HG03139 (cell line): ENCODE data around the gene SYNGR1.
"Not testable (repeated sequence)": the region's sequence is repeated elsewhere in the genome, so short reads cannot be mapped to it uniquely, and the experiment has no call there.

Source experiments
- ATAC-seq: cut with Tn5 transposase; IDR thresholded peaks from one replicate; pipeline ENCODE4 v1.9.1; 2021; ENCODE audit not compliant: unreplicated experiment

SYNGR1 gene

DNA sequence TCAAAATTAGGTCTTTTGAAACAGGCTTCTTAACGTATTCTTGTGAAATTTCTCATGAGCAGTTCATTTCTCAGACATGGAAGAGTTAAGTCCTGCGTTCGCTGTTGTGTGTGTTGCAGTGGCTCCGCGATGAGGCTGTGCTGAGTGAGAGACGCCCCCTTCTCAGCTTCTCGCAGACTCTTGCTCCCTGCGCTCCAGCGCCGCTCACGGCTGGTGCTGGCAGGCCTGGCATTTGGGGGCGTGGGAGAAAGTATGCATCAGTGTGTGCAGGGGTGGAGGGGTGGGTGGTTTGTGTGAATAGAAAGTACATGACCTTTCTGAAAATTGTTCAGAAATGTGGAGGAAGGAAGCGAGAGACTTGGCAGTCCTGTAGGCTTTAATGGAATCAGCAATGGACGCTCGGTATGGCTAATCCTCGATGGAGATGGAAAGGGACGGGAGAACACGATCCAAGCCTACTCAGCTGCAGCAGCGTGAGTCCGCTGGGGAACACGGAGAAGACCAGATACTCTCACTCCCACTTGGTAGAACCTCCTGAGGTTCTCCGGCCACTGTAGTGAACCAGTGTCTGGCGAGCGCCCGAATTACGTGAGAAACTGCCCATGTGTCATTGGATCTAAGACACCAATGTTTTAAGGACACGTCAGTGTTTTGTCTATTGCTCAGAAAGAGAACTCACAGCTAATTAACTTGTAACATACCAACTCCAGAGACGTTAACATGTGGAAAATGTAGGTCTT lies 55.7 kb downstream of the SYNGR1 start:
- ATAC-seq: no peak

DNA sequence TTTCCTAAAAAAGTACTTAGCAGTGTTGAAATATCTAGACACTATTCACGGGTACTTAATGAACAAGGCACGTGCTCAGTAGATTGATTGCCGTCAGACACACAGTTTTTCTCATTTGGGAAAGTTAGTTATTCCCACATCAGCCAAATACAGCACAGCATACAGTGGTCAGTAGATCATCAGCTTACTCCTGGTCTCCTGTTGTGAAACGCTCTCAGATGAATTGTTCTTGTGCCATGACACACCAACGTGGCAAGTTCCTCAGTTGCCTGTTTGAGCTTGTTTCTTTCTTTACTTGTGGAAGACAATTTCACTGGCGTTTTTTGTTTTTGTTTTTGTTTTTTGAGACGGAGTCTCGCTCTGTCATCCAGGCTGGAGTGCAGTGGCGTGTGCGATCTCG lies 58.4 kb downstream of the SYNGR1 start:
- no peak for ATAC-seq

DNA sequence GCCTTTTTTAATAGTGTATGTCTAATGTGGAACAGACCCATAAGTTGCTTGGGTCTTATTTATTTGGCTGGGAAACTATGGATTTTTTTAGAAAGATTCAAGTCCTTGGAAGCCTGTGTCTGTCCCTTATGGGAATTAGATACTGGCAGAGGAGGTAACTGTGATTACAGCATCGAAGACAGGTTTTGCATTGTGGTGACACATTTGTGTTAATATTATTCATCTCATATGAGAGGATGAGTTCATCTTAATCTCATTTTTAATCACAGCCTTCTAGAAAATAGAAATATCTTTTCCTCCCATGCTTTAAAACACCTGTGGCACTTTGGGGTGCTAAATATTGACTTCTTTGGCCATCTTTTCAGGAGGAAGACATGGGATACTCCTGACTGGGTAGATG lies 59.0 kb downstream of the SYNGR1 start:
- no peak for ATAC-seq

DNA sequence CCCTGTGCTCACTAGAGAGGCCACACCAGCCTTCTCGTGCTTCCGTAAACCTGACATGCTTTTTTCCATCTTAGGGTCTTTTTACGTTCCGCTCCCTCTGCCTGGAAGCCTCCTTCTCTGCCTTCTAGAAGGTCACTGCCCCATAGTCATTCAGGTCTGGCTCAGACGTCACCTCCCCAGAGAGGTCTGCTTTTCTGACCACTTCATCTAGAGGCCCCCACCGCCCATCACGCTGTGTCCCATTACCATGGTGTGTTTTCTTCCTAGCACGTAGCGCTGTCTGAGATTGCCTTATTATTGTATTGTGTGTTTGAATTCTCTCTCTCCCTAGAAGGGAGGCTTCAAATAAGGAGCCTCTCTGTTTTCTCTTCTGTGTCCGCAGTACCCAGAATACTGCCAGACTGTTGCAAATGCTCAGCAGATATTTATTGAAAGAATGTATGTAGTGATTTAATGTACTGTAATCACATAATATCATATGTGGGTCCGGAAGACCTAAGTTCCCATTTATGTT lies 59.8 kb downstream of the SYNGR1 start:
- no peak for ATAC-seq

DNA sequence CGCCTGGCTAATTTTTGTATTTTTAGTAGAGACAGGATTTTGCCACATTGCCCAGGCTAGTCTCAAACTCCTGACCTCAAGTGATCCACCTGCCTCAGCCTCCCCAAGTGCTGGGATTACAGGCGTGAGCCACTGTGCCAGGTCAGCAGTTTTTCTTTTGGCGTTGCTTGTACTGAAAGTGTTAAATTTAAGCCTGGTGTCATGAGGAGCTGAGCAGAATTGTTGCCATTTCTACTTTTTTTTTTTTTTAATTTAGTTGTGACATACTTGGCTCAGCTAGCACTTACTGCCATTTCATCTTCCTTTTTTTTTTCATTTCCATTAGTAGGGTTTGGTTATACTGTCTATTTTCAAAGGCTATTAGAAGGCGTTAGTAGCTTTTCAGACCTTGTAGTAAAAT lies 60.5 kb downstream of the SYNGR1 start:
- ATAC-seq: no peak

DNA sequence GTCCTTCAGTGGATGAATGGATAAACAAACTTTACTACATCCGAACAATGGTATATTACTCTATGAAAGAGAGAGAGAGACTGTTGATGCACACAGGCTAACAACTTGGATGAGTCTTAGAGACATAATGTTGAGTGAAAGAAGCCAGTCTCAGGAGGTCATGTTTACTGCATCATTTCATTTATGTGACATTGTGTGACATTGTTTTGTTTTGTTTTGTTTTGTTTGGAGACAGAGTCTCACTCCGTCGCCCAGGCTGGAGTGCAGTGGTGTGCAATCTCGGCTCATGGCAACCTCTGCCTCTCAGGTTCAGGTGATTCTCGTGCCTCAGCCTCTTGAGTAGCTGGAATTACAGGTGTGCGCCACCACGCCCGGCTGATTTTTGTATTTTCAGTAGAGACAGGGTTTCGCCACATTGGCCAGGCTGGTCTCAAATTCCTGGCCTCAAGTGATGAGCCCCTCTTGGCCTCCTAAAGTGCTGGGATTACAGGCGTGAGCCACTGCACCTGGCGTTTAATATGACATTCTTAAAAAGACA lies 62.1 kb downstream of the SYNGR1 start:
- not testable (repeated sequence) for ATAC-seq

DNA sequence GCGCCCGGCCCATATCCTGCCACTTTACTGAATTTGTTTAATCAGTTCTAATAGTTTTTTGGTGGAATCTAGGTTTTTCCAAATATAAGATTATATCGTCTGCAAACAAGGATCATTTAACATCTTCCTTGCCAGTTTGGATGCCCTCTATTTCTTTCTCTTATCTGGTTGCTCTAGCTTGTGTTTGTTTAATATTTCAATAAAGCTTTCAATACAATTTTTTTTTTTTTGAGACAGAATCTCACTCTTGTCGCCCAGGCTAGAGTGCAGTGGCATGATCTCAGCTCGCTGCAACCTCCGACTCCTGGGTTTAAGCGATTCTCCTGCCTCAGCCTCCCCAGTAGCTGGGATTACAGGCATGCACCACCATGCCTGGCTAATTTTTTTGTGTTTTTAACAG lies 63.4 kb downstream of the SYNGR1 start:
- not testable (repeated sequence) for ATAC-seq

DNA sequence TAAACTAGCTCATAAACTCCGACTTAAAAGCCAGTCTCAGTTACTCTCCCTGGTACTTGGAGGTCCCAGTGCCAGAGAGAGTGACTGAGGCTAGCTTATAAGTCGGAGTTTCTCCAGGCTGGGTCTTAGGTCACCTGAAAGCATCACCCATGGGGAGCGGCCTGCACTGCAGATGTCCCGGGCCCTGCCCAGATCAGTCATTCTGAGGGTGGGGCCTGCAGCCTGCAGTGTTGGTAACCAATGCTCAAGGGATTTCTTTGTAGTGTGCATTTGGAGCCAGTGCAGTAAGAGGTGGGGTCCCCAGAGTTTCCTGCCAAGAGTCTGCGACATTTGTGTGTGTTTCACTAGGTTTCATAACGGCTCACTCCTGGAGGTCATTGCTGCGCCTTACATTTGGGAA lies 64.6 kb downstream of the SYNGR1 start:
- no peak for ATAC-seq

DNA sequence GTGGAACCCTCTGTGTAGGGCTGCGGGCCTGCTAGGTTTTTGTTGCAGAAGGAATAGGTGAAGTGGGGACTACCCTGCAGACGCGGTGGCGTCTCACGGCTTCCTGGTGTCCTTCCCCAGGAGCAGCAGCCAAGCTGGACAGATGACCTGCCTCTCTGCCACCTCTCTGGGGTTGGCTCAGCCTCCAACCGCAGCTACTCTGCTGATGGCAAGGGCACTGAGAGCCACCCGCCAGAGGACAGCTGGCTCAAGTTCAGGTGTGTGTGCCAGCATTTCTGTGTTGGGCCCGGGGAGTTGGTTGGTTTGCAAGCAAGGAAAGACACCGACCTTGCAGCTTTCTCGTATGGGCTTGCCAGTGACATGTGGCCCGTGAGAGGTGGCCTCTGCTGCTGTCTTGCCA lies 65.1 kb downstream of the SYNGR1 start:
- ATAC-seq: no peak

DNA sequence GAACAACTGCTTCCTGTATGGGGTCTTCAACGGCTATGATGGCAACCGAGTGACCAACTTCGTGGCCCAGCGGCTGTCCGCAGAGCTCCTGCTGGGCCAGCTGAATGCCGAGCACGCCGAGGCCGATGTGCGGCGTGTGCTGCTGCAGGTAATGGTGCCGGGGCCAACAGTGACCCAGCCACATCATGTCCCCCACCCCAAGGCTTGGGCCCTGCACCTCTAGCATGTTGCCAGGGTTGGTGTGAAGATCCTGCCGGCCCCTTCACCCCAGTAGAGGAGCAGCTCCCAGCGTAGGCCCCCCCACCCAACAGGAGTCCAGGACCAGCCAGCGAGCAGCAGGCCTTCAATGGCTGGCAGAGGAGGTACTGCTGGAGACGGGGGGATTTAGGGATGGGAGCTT lies 65.7 kb downstream of the SYNGR1 start:
- no peak for ATAC-seq

DNA sequence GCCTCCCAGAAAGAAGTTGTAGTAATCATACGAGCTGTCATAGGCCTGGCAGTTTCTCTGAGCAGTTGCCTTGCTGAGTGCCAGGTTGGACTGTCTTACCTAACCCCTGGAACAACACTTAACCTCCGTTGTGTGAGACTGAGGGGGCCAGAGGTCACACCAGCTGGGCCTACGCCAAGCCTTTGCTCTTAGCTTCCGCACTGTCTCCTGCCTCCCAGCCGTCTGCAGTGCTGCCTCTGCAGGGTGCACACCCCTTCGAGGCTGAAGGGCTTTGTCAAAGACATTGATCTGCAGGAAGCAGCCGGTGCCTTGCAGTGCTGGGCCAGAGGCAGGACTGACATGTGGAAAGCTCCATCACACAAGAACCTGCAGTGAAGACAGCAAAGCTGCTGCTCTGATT lies 66.5 kb downstream of the SYNGR1 start:
- ATAC-seq: no peak

DNA sequence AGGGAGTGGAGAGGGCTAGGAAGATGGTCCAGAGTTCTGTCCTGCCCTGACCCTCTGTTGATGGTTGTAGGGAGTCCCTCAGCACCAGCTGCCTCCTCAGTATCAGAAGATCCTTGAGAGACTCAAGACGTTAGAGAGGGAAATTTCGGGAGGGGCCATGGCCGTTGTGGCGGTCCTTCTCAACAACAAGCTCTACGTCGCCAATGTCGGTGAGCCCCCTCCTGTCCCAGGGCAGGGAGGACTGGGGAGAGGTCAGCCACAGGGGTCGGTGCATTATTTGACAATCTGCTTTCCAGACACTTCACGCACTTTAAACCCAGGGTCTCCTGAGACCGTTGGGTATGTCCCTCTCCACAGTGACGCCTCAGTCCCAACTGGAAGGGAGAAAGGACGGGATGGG lies 67.8 kb downstream of the SYNGR1 start:
- ATAC-seq: no peak

DNA sequence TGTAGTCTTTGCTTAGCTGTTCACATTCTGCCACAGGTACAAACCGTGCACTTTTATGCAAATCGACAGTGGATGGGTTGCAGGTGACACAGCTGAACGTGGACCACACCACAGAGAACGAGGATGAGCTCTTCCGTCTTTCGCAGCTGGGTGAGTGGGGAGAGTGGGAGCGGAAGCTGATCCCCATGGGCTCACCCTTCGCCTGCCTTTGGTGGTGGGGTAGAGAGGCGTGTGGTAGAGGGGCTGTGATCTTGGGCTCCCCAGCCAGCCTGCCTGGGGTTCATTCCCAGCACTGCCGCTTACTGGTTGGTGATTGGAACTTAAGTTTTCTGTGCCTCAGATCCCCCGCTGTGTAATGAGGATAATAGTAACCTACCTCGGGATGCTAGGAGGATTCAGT lies 68.9 kb downstream of the SYNGR1 start:
- no peak for ATAC-seq

DNA sequence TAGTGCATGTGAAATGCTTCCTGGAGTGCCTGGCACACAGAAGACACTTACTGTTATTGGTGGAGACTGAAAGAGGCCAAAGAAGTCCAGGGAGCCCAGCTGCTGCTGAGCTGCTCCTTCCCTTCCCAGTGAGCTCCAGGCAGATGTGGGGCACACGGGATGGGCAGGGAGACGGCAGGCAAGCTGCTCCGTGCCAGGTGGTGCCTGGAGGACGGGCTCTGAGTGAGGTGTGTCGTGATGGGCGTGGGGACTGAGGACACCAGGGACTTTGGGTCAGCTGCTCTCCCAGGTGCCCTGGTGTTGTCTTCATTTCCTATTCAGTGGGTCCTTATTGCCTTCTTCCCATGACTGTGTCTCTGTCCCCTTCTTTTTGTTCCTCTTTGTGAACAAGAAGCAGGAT lies 69.3 kb downstream of the SYNGR1 start:
- ATAC-seq: no peak

DNA sequence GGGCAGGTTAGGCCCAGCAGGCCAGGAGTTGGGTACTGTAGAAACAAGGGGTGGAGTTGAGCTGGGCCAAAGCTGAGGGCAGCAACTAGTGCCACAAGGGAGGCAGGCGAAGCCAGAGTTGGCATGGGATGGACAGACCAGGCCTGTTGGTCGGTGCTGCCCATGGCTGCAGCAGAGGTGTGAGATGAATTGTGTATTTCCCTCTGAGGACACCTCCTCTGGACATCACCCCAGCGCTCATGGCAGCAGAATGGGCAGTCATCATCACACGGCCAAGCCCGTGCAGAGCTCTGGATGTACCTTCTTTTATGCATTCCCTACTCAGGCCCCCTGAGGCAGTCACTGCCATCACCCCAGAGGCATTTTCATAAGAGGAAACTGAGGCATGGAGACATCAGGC lies 70.1 kb downstream of the SYNGR1 start:
- ATAC-seq: no peak

DNA sequence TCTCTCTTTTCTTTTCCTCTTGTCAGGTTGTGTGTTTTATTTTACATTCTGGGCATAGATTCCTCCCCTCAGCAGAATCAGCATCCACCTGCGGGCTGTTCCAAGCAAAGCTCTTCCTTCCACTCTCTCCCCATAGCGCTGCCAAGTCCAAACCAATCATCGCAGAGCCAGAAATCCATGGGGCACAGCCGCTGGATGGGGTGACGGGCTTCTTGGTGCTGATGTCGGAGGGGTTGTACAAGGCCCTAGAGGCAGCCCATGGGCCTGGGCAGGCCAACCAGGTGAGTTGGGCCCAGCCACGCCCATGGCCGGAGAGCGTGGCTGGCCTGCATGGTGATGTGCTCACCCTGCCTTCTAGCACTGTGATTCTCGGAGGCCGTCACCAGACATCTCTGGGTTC lies 71.9 kb downstream of the SYNGR1 start:
- ATAC-seq: no peak

DNA sequence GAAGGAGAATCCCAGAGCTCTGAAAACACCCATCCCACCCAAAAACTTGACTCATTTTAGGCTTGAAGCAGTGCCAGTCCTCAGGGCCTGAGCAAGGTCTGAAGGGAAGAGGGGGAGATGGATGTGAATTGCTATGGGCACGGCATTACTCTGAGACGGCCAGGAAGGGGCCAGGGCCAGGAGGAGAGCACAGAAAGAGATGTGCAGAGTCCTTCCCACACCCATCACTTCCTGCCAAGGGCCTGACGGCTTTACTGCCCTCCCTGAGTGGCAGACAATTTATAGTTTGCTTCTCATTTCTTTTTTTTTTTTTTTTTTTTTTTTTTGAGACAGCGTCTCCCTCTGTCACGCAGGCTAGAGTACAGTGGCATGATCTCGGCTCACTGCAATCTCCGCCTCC lies 72.3 kb downstream of the SYNGR1 start:
- ATAC-seq: no peak

DNA sequence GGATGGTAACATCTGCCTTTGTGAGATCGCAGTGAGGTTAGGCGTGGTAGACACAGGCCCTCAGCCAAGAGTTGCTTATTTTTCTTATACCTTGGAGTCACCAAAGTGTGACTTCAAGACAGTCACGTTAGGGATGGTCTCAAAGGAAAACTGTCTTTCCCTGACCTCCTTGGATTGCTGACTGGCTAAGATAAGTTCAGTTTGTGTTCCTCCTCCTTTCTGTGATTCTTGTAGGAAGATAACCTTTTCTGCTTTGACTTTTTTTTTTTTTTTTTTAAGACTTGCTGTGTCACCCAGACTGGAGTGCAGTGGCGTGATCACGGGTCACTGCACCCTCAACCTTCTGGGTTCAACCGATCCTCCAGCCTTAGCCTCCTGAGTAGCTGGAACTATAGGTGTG lies 72.9 kb downstream of the SYNGR1 start:
- ATAC-seq: no peak

DNA sequence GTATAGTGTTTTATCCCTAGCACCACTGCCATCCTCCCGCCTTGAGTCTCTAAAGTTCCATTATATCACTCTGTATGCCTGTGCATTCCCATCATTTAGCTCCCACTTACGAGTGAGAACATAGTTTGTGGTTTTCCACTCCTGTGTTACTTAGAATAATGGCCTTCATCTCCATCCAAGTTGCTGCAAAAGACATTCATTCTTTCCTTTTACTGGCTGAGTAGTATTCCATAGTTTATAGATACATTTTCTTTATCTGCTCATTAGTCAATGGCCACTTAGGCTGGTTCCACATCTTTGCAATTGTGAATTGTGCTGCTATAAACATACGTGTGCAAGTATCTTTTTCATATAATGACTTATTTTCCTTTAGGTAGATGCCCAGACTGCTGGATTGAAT lies 74.2 kb downstream of the SYNGR1 start:
- ATAC-seq: no peak

DNA sequence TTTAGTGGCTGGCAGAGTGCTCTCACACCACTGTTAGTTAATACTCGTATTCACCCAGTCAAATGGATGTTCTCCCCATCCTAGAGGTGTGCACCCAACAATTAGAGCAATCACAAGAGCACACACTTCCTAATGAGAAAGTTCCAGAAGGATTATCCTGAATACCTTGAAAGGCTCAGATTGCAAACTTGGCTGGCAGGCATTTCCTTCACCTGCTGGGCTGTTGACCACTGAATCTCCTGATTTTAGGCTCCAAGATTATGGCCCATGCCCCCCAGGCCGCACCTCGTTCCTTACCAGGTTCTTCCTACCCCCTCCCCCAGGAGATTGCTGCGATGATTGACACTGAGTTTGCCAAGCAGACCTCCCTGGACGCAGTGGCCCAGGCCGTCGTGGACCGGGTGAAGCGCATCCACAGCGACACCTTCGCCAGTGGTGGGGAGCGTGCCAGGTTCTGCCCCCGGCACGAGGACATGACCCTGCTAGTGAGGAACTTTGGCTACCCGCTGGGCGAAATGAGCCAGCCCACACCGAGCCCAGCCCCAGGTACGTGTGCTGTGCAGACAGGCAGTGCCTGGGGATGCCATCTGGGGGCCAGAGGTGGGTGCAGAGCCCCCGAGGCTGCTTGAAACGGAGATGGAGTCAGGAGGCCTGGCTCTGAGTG lies 76.7 kb downstream of the SYNGR1 start:
- no peak for ATAC-seq

DNA sequence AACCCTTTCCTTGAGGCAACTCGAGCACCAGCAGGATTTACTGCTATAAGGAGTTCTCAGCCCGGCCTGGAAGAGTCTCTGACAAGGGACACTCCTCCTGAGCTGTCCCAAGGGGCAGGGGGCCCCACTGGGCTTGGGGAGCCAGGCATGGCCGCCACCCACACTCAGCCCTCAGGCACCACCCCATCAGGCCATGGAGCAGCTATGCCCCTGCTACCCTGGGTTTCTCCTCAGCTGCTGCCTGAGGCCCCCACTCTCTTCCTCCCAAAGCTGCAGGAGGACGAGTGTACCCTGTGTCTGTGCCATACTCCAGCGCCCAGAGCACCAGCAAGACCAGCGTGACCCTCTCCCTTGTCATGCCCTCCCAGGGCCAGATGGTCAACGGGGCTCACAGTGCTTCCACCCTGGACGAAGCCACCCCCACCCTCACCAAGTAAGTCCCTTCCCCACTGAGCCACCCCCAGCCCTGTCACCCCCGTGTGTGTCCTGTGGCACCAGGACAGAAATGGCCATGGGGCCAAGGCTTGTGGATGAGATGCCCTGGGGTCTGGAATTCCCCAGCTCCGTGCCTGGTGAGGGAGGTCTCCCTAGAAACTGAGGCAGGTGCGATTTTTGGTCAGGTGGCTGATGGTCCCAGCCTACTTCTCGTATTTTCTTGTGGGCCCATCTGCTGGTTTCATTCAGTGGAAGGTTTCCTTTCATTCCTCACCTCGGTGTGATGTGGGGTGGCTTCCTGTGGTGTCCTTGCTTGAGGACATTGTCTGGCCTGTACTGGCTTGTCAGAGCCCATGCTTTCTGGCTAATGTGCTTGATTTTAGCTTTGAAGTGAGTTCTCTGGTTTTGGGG lies 78.2 kb downstream of the SYNGR1 start:
- ATAC-seq: no peak
